GM18861 (cell line): ENCODE results near the gene SEL1L3.

ENCODE experiments used
- ATAC-seq: cut with Tn5 transposase; IDR thresholded peaks from one replicate; pipeline ENCODE4 v1.9.1; 2021; ENCODE audit not compliant: unreplicated experiment

Gene SEL1L3

GRCh38 chr4:25821267-25821666 lies 41.5 kb downstream of the SEL1L3 start:
- ATAC-seq, result no peak

- no peak for ATAC-seq
Measured at GRCh38 chr4:25818876-25819275, 43.9 kb downstream of the SEL1L3 start.

DNA sequence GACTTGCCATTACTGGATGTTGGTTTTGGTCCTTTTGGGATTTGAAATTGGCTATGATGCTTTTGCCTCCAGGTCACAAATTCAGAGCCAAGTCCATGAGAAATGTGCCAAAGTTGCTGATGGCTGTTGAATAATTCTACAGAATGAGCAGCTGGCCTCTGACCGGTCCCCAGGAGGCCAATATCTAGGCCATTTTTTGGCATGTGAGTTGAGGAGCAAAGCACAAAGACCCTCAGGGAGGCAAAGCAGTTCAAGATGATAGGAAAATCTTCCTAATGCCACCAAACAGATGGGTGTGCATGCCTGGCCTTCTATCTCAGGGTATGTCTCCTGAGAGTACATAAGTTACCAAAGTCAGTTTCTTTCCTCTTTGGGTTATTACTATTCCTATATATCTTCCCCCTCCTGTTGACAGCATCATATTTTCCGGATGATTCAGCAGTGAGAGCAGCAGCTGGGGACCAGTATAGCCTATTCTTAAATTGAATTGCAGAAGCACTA lies 44.4 kb downstream of the SEL1L3 start:
- ATAC-seq, result no peak

DNA sequence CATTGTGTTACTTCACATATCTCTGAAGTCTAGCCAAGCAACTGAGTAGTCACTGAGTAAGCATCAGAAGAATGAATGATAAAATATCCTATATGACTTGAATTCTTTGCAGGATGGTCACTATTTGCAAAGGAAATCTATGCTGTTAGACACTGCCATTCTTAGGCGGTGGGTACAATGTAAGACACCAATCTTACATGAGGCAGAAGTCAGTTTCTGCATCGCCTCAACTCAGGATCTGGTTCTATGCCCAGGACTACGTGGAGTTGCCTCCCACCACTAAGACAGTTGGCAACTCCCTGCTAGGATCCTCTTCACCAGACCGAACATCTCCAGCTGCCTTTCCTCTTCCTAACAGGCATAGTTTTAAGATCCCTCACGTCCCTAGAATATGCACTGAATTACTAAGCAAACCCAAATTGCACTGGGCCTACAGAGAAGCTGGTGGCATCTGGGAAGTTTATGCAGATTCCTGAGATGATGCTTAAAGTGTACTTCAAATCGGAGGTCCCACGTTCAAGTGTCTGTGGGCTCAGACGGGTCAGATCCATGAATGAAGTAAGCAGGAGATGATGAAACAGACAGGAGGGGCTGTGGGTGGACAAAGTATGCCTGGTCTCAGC lies 45.6 kb downstream of the SEL1L3 start:
- ATAC-seq, result no peak

GRCh38 chr4:25816591-25817058 lies 46.2 kb downstream of the SEL1L3 start:
- no peak for ATAC-seq

GRCh38 chr4:25815586-25815985 lies 47.2 kb downstream of the SEL1L3 start:
- no peak for ATAC-seq

DNA sequence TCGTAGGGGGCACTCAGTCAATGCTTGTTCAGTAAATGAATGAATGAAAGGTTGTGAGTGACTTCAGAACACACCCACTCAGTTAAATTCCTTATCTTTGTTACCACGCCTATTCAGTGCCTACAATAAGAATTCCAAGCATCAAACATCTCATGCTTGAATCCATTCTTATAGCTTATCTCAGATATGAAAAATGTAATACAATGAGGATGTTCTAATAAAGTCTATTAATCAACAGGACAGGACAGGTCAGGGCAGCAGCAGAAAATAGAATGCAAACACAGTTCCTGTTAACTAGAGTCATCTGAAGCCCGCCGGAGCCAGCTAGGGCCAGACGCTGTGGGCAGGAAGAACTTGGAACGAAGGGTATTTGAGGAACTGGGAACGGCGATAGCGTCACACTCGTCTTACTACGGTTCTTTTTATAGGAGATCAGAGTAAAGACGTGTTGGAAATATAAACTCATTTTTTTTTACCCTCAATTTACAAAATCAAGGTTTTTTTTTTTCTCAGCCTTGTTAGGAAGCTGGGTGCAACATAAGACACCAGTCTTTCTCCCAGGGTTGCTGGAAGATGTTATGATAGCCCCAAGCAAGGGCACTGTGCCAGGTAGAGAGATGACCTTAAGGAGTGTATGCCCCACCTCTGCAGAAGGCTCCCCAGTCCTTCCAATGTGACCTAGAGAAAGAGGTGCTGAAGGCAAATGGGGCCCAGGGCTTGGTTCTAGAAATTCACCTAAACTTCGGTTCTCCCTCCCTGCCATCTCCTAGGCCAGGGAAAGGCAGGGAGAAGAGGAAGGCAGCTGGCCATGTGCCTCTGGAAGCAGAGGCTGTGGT lies 48.3 kb downstream of the SEL1L3 start:
- ATAC-seq, result no peak

DNA sequence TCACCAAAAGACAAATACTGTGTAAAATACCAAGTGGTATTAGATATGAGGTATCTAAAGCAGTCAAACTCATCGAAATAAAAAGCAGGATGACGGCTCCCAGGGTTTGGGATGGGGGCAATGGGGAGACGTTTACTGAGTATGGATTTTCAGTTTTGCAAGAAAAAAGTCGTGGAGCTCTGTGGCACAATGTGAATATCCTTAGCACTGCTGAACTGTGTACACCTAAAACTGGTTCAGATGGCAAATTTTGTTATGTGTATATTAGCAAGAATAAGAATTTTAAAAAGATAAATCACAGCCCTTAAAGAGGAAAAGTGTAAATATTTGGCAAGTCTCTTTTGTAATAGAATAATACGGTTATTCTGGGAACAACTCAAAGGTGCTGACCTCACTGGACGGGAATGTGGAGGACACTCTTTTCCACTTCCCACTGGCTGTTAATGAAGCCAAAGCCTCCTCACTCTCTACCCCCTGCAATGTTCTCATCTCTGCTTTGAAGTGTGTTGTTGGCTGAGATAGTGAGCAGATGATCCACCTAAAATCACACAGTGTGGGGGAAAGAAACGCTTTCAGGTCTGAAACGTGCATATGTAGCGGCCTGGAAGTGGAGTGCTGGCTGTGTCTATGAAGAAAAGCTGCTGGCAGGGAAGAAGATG lies 49.2 kb downstream of the SEL1L3 start:
- ATAC-seq, result no peak

GRCh38 chr4:25811841-25812240 lies 50.9 kb downstream of the SEL1L3 start:
- no peak for ATAC-seq

DNA sequence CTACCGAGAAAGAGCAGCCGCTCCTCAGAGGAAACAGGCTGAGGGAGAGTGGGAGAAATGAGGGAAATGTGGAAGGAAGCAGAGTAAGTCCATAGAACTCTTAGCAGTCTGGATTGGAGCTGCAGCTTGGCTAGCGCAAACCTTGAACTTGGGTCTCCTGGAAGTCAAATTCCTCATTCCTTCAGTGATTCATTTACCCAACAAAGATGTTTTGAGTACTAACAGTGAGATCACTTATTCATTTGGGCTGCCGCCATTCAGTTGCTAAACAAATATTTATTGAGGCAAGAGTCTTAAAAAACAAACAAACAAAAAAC lies 51.5 kb downstream of the SEL1L3 start:
- no peak for ATAC-seq

DNA sequence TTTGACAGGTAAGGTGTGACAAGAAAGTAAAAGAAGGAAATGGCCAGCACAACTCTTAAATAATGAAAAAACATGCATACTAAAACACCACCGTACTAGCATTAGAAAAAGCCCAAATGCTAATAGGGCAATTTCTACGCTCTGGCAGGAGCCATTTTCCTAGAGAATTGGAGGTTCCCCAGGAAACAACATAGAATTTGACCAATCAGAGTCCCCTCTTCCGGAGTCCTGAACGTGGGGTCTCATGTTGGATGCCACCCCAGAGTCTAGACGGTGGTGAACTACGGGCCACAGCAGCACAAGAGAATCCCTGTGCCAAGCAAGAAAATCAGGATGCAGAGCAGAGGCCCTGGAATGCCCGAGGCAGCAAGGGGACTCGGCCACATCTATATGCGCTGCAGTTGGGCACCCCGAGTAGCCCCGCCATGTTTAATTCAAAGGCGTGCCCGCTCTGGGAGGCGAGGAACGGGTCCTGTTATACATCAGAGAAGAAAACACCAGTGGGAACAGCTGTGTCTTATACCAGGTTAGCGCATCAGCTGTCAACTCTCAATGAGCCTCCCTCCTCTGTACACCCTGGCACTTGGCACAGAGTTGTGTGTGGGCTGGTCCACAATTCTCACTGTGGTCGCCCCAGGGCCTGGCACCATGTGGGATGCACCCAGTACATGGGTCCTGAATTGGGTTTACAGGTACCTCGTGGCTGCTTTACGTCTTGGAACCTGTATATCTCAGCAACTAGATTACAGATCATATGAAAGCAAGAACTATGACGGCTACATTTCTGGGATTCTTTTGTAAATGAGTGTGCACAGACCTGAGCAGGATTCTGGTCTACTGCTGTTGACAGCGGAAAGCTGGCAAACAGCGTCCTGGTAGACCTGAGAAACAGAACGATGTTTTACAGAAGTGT lies 52.1 kb downstream of the SEL1L3 start:
- no peak for ATAC-seq

DNA sequence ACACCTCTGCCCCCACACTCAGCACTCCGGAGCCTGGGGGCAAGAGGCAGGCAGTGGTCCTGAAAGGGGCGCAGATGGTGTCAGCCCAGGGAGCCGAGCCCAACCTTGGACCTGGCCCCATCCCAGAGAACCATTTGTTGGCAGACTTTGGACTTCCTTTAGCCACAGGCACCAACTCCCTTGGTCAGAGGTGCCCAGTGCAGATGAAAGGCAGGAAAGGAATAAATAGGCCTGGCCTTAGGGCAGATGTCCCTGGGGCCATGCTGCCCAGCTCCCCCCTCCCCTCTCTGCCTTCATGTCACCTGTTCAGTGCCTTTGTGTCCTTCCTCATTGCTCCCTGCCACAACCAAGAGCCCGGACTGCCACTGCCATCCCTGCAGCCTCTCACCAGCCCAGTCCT lies 52.8 kb downstream of the SEL1L3 start:
- no peak for ATAC-seq

GRCh38 chr4:25807102-25807728 lies 55.6 kb downstream of the SEL1L3 start:
- ATAC-seq, result no peak

DNA sequence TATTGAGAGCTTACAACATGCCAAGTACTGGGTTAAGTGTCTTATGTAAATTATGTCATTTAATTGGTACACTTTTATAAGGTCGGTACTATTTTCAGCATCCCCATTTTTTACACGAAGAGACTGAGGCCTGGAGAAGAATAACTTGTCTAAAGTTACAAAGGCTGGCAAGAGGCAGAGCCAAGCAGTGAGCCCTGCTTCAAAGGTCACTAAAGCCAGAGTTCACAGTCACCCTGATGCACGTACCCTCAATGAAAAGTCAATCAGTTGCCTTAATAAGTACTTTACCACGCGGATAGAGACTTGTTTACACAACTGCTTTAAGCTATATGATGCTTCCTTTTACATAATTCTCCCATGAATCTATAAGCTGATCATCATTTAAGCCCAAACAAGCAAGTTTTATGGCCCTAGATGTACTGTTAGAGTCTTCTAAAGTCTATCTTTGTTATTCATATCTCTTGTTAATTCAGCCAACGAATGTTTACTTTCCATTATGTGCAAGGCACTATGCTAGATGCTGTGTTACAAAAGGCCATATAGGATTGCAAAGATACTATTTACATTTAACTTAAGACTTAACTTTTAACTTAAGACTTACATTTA lies 57.4 kb downstream of the SEL1L3 start:
- ATAC-seq, result no peak

- no peak for ATAC-seq
Measured at GRCh38 chr4:25803720-25804225, 59.0 kb downstream of the SEL1L3 start.

GRCh38 chr4:25801594-25801993 lies 61.2 kb downstream of the SEL1L3 start:
- no peak for ATAC-seq

DNA sequence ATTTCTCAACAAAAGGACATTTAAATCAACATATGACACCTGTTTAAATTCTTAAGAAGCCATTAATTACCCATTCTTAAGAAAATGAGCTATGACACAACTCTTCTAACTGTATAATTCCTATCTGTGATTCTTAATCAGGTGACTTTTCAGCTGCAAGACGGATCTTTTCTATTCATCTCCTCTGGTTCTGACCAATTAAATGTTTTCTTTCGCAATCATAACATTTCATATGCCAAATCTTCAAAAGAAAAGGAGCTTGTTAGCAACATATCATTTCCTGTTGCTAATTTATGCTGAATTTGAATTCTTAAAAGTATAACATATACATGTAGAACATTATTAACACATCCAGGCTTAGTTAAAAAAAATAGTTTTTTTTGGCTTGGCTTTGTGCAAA lies 62.5 kb downstream of the SEL1L3 start:
- ATAC-seq, result no peak

DNA sequence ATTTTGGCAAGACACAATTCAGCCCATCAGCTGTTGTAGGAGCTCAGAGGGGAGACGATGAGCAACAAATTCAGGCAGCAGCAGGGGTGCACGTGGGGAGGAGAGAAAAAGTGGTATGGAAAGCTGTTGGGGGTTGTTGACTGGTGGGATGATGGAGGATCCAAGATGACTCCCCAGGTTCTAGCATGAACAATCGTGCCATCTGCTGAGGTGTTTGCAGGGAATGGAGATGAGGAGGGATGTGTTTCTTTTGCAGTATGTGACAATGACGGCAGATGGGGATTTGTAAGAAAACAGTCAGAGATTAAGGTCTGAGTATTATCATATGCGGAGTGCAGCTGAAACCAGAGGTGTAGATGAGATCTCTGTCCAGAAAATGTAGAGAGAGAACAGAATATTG lies 63.3 kb downstream of the SEL1L3 start:
- ATAC-seq, result no peak

DNA sequence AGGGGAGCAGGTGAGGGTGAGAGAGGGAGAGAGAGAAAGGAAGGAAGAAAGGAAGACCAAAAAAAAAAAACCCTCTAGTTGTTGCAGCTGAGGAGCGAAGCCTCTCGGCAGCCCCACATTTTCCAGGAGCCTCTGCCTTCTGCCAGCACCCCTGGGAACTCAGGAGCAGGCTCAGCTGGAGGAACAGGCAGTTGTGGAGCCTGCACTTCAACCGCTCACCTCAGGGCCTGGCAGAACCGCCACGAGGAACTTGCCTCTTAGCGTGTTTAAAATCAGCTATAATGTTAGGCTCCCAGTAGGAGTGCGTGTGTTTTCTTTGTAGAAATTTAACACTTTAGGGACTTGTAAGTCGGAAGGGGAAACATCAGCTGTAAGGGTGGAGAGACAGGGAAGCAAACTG lies 65.7 kb downstream of the SEL1L3 start:
- ATAC-seq, result no peak
